GM21526 (cell line): ENCODE measurements around the gene PRDX5.

Experiments
- ATAC-seq: cut with Tn5 transposase; IDR thresholded peaks from one replicate; pipeline ENCODE4 v1.9.1; 2021; ENCODE audit warnings: moderate library complexity; ENCODE audit not compliant: unreplicated experiment, low FRiP score

PRDX5 gene

DNA sequence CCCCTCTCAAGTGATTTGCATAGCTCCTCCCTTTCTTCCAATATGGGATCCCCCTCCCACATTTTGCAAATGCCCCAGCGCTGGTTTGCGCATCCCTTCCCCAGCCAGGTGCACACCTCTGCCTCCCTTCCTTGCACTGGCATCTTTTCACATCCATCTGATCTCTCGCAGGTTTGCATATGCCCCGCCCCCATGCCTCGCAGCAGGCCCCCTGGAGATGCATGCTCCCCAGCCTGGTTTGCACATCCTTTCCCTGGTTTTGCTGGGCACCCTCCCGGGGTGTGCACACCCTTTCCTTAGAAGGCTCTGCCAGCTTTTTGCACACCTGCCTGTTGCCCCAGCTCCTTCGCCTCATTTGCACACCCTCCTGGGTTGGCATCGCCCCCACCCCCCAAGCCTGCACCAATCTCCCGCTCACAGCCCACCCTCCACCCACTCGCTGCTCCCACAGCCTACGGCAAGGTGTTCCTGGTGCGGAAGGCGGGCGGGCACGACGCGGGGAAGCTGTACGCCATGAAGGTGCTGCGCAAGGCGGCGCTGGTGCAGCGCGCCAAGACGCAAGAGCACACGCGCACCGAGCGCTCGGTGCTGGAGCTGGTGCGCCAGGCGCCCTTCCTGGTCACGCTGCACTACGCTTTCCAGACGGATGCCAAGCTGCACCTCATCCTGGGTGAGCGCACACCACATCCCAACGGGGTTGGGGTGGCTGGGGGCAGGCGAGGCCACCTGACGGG lies 42.0 kb downstream of the PRDX5 start:
- no peak for ATAC-seq

DNA sequence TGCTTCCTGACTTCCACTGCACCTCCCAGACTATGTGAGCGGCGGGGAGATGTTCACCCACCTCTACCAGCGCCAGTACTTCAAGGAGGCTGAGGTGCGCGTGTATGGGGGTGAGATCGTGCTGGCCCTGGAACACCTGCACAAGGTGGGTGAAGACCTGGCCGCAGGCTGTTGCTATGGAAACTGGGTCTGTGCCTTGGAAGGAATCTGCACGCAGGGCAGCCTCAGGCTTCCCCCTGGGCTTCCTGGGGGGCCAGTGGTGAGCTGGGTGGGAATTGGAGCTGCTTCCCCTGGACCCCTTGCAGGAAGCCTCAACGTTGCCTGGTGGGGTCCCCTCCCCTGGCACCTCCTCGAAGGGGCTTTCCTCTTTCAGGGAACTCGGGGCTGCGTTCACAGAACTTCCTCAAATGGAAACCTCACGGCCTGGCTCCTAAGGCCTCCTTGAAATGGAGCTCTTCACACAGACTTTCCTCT lies 42.6 kb downstream of the PRDX5 start:
- ATAC-seq: no peak

DNA sequence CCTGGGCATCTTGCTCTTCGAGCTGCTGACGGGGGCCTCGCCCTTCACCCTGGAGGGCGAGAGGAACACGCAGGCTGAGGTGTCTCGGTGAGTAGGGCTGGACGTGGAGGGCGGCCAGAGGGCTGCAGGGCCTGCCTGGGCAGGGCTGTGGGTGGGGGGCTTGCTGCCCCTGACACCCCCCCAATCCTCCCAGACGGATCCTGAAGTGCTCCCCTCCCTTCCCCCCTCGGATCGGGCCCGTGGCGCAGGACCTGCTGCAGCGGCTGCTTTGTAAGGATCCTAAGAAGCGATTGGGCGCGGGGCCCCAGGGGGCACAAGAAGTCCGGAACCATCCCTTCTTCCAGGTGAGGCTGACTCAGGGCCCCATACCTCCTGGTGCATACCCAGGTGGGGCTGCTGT lies 43.7 kb downstream of the PRDX5 start:
- ATAC-seq: no peak

DNA sequence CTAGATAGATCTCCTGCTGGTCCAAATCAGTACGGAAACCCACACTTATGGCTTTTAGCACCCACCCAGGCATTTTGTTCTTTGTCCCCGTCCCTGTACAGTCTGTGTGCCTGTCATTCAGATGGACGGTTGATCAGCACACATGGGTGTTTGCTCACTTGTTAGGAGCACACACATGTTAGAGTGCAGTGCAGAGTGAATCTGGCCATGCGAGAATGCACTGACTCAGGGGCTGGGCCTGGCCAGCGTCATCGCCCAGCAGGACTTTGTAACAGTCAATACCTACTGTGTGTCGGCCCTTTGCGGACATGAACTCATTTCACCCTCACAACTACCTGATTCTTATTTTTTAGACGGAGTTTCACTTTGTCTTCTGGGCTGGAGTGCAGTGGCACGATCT lies 44.4 kb downstream of the PRDX5 start:
- ATAC-seq: no peak

DNA sequence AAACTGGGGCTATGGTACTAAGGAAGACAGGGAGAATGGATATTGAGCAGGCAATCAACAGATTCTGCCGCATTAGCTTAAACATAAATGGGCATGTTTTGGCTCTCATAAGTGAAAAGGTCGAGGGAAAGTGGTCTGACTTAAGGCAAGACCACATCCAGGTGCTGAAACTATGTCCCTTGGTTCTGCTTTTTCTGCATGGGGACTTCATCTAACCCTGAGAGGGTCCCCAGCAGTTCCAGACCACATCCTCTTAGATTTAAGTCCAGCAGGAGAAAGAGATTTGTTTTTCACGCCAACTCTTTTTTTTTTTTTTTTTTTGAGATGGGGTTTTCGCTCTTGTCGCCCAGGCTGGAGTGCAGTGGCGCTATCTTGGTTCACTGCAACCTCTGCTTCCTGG lies 46.5 kb downstream of the PRDX5 start:
- no peak for ATAC-seq

DNA sequence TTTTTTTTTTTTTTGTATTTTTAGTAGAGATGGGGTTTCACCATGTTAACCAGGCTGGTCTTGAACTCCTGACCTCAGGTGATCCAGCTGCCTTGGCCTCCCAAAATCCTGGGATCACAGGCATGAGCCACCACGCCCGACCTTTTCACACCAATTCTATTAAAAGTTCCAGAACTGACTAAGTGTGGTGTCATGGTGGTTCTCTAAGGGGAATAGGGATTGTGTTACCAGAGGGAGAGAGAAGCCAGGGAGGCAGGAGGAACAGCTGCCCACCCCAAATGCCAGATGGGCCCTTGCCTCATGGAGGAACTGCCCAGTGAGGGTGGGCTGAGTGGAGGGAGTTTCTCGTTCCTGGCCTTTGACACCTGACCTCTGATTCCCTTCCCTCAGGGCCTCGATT lies 47.0 kb downstream of the PRDX5 start:
- ATAC-seq: no peak

DNA sequence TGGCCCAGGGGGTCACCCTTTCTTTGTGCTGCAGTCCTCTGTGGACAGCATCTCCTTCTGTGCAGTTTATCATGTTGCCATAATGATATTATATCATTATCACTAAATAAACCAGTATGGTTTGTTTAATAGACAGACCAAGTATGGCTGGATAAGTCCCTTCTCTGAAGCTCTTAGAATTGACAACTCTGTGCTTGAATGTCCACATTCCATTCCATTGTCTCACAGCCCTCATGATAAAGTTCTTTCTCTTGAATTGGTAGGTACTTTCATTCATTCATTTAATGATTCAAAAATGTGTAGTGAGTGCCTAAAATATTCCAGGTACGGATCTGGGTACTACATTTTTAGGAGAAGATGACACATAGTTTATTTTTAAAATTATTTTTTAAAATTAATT lies 48.8 kb downstream of the PRDX5 start:
- no peak for ATAC-seq

DNA sequence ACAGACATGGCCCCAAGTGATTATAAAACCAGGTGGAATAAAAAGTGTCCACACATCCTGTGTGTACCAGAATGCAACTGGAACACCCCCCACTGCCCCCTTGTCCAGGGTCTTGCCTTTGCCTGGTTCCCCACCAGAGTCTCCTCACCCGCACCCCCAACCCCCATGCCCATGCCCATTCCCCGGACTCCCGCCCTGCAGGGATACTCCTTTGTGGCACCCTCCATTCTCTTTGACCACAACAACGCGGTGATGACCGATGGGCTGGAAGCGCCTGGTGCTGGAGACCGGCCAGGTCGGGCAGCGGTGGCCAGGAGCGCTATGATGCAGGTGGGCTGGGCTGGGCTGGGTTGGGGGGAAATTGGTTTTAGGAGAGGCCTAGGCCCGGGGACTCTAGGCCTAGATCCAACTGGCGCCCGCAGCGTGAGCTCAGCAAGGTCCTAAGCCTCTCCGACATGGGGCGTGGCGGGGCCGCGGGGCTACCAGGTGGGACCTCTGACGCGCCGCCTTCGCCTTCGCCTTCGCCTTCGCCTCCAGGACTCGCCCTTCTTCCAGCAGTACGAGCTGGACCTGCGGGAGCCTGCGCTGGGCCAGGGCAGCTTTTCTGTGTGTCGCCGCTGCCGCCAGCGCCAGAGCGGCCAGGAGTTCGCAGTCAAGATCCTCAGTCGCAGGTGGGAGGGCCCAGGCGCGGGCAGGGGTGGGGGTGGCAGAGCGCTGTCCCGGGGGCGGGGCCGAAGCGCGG lies 50.2 kb downstream of the PRDX5 start:
- no peak for ATAC-seq

DNA sequence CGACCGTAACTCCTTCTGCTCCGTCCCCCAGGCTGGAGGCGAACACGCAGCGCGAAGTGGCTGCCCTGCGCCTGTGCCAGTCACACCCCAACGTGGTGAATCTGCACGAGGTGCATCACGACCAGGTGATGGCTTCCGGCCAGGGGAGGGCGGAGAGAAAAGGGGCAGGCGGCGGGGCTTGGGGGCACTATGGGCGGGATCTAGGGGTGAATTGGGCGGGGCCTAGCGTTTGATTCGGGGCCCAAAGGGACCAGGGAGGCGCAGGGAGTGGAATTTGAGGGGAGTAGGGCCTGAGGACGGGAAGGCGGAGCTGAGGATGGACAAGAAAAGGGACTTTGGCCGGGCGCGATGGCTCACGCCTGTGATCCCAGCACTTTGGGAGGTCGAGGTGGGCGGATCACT lies 50.8 kb downstream of the PRDX5 start:
- no peak for ATAC-seq

DNA sequence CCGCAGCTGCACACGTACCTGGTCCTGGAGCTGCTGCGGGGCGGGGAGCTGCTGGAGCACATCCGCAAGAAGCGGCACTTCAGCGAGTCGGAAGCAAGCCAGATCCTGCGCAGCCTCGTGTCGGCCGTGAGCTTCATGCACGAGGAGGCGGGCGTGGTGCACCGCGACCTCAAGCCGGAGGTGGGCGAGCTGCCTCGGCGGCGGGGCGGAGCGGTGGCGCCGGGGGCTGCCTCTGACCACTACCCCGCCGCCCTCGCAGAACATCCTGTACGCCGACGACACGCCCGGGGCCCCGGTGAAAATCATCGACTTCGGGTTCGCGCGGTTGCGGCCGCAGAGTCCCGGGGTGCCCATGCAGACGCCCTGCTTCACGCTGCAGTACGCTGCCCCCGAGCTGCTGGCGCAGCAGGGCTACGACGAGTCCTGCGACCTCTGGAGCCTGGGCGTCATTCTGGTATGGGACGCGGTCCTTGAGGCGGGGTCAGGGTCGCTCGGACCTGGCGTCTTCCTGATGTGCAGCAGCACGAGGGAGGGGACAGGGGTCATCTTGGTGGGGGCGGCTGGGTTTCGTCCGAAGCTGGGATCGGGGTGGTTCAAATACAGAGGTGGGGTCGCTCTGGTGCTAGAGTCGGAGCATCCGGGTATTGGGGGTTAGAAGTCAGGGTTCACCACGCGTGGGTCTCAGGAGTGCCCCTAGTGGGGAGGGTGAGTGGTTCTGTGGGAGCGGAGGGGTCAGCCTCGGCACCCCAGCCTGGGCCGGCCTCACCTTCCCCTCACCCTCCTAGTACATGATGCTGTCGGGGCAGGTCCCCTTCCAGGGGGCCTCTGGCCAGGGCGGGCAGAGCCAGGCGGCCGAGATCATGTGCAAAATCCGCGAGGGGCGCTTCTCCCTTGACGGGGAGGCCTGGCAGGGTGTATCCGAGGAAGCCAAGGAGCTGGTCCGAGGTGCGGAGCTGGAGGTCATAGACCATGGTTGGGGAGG lies 51.8 kb downstream of the PRDX5 start:
- no peak for ATAC-seq

DNA sequence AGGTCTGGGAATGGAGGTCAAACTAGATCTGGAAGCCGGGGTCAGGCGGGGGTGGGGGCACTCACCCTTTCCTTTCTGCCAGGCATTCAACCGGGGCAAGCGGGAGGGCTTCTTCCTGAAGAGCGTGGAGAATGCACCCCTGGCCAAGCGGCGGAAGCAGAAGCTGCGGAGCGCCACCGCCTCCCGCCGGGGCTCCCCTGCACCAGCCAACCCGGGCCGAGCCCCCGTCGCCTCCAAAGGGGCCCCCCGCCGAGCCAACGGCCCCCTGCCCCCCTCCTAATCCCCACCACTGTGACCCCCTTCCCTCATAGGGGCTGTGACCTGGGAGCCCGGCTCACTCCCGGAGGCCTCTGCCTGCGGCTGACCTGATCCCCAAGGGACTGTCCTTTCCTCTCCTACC lies 53.3 kb downstream of the PRDX5 start:
- ATAC-seq: no peak
